Measurements from ENCODE around the gene HRCT1.

DNA sequence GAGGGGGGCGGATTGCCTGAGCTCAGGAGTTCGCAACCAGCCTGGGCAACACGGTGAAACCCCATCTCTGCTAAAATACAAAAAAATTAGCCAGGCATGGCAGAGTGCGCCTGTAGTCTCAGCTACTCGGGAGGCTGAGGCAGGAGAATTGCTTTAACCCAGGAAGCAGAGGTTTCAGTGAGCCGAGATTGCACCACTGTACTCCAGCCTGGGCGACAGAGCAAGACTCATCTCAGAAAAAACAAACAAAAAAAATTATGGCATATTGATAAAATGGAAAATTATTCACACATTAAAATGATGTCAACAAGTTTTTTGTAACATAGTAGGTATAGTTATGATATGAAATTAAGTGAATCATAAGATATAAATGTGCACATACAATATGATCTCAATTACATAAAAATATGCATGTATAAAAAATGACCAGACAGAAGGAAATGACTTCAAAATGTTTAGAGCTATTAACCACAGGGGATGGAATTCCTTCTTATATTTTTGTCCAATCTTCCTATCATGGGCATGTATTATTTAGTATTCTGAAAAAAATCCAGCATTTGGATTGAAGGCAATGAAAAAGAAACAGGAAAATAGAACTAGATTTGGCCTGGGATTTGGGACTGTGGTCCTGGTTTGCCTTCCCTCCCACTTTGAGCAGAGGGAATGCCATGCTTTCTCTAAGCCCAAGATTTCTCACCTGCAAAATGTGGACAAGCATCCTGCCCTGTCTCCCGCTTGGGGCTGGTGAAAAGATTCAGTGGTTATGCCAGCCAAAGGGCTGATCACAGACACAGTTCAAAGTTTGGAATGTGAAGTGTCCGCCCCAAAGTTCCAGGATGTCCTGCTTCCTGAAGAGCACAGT lies 22.8 kb downstream of the HRCT1 start:
- TF ChIP-seq, protein P1, sequence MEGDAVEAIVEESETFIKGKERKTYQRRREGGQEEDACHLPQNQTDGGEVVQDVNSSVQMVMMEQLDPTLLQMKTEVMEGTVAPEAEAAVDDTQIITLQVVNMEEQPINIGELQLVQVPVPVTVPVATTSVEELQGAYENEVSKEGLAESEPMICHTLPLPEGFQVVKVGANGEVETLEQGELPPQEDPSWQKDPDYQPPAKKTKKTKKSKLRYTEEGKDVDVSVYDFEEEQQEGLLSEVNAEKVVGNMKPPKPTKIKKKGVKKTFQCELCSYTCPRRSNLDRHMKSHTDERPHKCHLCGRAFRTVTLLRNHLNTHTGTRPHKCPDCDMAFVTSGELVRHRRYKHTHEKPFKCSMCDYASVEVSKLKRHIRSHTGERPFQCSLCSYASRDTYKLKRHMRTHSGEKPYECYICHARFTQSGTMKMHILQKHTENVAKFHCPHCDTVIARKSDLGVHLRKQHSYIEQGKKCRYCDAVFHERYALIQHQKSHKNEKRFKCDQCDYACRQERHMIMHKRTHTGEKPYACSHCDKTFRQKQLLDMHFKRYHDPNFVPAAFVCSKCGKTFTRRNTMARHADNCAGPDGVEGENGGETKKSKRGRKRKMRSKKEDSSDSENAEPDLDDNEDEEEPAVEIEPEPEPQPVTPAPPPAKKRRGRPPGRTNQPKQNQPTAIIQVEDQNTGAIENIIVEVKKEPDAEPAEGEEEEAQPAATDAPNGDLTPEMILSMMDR (IDR thresholded peaks at IDR 0.05), result no peak
- no peak for TF ChIP-seq POLR2A (IDR thresholded peaks at IDR 0.05)

Measured in breast epithelium (tissue), 3 donors.